Middle frontal gyrus (tissue), 1 donor: ENCODE measurements around the gene CDC34.

Source experiments
- DNase-seq: peaks from one replicate; pipeline ENCODE4 v3.0.0-alpha.2; 2015; ENCODE audit warnings: low spot score; ENCODE audit errors: extremely low spot score

The CDC34 gene

GRCh38 chr19:541699-542098 is 10.1 kb downstream of the CDC34 start:
- DNase-seq = no peak

- DNase-seq = no peak
Measured at GRCh38 chr19:542173-542866, 10.8 kb downstream of the CDC34 start.

DNA sequence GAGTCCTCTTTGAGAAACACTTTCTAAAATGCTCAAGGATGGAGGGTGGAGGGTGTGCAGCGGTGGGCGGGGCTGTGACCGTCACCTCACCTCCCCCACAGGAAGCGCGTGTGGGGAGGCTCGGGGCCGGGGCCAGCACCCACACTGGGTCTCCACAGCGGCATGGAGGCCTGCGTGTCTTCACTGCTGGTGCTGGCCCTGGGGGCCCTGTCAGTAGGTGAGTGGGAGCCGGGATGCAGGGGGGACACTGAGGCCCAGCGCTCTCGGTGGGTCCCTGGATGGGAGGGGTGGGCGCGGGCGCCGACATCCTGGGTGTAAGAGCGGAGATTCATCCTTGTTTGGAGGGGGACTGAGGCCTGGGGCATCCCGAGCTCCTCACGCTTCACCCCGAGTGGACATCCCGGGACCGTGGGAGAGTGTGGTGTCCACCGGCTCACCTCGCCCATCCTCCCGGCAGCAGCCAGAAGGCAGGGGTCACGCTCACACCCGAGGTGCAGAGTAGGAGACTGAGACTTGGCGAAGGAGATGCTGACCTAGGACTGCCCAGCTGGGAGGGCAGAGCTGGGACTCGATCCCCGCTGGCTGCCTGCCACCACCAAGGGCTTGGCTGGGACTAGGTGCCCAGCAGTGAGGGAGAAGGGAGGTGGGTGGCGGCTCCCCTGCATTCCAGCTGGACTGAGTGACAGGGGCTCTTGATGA is 12.5 kb downstream of the CDC34 start, which contains the start of gene GZMM:
GZMM (plus strand) TSS at position 144 of the 699 bp plus-strand sequence; CDS start at position 163, 19 bp downstream.
- DNase-seq = no peak

DNA sequence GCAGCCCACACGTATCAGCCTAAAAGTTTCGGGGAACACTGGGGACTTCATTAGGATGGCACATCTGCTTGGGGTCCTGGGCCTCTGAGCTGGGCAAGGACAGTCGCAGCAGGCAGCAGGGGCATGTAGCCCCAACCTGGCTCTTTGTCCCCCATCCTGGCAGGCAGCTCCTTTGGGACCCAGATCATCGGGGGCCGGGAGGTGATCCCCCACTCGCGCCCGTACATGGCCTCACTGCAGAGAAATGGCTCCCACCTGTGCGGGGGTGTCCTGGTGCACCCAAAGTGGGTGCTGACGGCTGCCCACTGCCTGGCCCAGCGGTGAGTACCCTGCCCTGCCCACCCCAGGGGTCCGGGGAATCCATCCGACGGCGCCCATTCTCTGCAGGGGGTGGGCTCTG is 15.6 kb downstream of the CDC34 start:
- DNase-seq = no peak

DNA sequence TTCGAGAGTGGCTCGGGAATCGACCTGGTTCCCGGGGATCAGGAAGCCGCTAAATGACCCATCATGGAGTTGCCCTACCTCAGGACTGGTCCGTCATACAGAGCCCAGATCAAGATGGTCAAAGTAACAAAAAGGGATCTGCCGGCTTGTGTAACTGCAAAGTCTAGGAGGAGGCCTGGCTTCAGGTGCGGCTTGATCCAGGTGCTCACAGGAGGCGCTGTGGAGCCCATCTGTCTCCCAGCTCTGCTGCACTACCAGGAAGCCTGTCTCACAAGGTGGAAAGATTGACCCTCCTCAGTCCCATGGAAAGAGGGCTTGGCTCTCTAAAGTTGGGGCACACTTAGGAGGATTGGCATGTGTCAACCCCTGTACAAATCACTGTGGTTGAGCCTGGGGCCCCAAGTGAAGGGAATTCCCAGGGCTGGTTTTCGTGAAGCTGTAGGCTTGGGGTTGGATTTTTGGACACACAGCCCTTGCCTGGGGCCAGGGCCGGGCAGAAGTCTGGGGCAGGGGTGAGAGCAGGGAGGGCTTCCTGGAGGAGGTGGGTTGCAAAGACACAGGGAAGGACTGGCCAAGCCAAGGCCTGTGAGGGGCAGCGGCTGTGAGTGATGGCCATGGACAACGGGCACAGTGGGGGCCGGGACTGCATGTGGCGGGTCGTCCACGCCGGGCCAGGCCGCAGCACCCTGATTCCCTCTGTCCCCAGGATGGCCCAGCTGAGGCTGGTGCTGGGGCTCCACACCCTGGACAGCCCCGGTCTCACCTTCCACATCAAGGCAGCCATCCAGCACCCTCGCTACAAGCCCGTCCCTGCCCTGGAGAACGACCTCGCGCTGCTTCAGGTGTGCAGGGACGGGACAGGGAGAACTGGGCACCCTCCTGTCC is 16.5 kb downstream of the CDC34 start:
- DNase-seq = no peak

- DNase-seq = no peak
Measured at GRCh38 chr19:548886-549830, 17.6 kb downstream of the CDC34 start.

DNA sequence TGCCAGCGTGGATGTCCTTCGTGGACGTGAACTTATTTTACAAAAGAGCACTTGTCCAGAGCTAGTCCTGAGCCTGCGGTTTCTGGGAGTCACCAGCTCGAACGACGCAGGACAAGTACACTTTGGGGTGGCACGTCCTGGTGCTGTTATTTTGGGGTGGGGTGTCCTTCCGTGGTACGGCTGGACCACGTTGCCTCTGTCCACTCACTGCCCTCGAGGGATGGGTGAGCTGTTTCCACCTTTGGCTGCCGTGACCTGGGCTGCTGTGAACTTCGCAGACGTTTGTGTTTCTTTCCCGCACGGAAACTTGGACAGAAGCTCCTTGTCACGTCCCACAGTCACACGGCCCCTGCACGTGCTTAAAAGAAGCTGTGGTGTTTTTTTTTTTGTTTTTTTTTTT is 23.3 kb downstream of the CDC34 start:
- no peak for DNase-seq

- no peak for DNase-seq
Measured at GRCh38 chr19:555474-555808, 23.9 kb downstream of the CDC34 start.

GRCh38 chr19:556611-557382 is 25.2 kb downstream of the CDC34 start:
- no peak for DNase-seq

- no peak for DNase-seq
Measured at GRCh38 chr19:558770-559439, 27.3 kb downstream of the CDC34 start.

DNA sequence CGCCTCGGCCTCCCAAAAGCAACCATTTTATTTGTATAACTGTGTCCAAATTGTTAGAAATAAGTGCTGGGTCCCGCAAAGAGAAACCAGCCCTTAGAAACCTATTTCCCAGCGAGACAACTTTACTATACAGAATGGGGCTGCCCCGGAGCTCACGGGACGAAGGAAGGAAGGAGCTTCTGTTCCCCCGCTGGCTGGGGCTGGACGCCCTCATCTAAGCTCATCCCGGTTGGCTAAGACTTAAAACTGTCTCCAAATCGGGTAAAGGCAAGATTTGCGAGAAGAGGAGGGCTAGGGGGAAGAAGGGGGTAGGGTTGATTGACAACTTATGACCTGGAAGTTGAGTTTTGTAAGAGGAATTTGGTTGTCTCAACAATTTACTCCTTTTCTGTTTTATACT is 28.6 kb downstream of the CDC34 start:
- DNase-seq = no peak

GRCh38 chr19:566403-566802 is 34.8 kb downstream of the CDC34 start:
- no peak for DNase-seq

- DNase-seq = no peak
Measured at GRCh38 chr19:566844-567243, 35.3 kb downstream of the CDC34 start.

GRCh38 chr19:567296-567900 is 35.8 kb downstream of the CDC34 start:
- no peak for DNase-seq

GRCh38 chr19:570251-570686 is 38.7 kb downstream of the CDC34 start:
- no peak for DNase-seq

- no peak for DNase-seq
Measured at GRCh38 chr19:570937-571565, 39.5 kb downstream of the CDC34 start.

GRCh38 chr19:571566-571974 is 40.0 kb downstream of the CDC34 start:
- no peak for DNase-seq

DNA sequence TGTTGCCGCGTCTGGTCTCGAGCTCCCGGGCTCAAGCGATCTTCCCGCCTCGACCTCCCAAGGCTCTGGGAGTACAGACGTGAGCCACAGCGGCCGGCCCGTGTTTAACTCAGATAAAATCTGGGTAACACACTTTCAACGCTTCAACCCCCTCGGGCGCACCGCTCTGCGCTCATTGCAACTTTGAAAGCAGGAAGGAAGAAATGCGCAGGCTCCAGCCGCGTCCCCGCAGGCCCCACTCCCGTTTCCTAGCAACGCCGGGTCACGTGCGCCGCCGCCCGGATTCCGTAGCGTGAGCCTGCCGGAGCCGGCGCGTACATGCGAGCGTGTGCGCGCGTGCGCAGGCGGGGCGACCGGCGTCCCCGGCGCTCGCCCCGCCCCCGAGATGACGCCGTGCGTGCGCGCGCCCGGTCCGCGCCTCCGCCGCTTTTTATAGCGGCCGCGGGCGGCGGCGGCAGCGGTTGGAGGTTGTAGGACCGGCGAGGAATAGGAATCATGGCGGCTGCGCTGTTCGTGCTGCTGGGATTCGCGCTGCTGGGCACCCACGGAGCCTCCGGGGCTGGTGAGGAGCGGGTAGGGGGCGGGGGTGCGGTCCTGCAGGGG is 40.7 kb downstream of the CDC34 start, which contains the start of gene BSG:
BSG (plus strand) TSS at position 457 of the 603 bp plus-strand sequence; CDS start at position 496, 39 bp downstream.
- peak; percentile 96 for DNase-seq
